HK-2 (cell line): ENCODE data around the gene N4BP3.
"Not testable (repeated sequence)": the region's sequence is repeated elsewhere in the genome, so short reads cannot be mapped to it uniquely, and the experiment has no call there.

Experiments used
- DNase-seq: peaks from one replicate; pipeline ENCODE4 v3.0.0-alpha.2; 2018; ENCODE audit not compliant: unreplicated experiment

N4BP3 gene

DNA sequence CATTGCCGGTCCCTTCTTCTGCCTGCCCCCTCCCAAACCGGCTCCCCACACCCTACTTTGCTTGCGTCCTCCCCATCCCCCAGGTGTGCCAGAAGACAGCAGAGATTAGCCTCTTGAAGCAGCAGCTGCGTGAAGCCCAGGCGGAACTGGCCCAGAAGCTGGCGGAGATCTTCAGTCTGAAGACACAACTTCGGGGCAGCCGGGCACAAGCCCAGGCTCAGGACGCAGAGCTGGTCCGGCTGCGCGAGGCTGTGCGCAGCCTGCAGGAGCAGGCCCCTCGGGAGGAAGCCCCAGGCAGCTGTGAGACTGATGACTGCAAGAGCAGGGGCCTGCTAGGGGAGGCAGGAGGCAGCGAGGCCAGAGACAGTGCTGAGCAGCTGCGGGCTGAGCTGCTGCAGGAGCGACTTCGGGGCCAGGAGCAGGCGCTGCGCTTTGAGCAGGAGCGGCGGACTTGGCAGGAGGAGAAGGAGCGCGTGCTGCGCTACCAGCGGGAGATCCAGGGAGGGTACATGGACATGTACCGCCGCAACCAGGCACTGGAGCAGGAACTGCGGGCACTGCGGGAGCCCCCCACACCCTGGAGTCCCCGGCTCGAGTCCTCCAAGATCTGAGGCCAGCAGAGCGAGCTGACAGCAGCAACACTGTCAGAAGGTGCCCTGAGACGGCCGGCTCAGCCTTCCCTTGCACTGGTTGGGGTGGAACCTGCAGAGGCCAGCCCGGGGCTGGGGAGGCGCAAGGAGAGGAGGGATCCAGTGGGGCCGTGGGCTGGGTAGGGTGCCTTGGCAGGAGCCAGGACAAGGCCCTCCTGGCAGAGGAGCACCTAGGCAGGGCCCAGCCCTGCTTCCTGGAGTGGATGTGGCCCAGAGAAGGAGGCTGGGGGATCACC, 8.3 kb downstream of the N4BP3 start:
- no peak for DNase-seq

GRCh38 chr5:178122346-178122745, 9.0 kb downstream of the N4BP3 start:
- no peak for DNase-seq

DNA sequence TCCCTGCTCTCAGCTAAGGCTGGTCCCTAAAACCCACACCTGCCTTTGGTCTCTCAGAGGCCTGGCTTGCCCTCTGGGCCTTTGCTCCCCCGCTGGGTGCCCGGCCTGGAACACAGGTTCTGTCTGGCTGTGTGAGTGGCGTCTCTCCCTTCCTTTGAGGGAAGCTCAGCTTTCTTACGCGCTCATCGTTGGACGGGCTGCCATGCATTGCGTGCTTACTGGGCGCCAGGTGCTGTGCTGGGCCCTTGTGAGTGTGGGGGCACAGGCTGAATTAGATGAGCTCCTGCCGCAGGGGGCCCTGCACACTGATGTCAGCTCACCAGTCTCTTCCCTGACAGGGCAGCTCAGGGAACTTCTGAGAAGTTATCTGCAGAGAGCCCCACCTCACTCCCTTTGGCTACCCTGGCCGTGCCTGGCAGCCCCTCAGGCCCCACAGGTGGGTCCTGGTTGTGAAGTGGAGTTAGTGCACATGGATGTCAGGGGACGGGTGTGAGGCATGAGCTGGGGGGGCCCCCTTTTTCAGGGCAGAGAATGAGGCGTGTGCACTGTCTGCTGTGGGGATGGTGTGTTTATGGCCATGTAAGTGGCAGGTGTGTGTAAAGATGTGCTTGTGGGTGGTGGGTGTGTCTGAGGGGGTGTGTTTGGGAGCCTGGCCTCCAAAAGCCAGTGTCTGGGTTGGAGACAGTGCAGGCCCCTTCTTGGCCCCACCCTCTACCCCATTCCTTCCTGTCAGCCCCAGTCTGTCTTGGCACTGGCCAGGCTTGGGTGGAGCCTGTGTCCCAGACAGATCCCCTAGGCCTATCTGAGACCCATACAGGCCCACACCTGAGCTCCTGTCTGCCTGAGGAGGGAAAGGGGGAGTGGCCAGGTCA, 10.0 kb downstream of the N4BP3 start:
- DNase-seq, result no peak

DNA sequence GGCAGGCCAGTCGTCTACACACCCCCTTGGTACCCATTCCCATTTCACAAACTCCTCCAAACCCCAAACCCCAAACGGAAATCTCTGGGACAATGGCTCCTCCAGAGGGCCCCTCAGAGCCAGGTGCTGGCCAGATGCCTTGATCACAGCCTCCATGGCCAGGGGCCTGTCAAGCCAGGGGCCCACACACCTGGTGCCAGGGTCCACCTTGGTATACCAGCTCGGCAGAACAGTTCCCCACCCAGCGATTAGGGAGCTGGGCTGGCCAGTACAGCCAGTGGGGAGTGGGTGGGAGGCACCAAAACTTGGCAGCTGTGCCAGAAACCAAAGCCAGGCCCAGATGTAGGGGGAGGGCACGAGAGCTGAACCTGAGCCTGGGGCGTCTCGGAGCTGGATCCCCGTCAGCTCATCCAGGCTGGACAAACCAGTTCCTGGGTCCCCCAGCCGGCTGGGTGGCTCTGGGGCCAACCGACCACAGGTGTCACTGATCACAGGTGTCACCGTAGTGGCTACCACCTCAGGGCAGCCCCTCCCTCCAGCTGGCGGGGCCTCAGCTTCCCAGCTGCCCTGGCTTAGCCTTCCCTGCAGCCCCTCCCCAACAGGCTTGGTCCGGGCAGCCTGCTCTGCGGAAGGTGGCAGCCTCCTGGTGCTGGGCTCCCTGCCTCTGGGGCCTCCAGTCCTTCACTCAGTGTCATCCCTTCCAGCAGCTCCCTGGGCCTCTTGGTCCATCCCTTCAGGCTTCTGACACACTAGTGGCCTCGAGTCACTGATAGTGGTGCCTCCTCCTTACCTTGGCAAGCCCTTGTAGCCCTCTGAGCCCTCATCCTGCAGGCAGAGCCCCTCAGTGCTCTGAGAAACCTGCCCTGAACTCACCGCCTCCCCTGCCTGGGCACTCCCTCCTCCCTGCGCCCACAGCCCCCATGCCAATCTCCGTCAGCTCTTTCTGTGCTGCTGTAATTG, 10.9 kb downstream of the N4BP3 start:
- DNase-seq, result no peak

DNA sequence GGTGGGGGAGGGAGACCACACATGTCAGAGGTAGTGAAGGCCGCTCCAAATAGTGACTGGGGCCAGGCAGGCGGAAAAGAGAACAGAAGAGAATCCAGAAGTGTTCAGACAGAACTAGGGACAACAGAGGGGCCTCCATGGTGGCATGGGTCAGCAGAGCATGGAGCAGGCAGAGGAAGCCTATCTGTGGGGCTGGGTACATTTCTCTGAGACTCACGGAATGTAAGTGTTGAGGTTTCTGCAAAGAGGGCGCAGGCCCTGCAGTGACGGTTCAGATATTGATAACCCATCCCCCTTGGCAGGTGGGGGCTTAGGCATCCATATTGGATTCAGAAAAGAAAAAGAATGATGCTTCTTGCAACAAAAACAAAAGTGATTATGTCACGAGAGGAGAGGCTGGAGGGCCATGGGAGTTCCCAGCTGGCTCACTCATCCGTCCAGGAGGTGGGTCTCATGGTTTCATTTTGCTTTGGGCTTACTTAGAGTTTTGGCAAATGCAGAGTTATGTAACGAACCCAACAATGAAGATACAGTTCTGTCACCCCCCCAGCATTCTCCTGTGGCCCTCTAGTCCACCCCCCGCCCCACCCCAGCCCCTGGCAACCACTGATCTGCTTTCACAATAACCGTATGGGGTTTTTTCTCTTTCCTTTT, 12.0 kb downstream of the N4BP3 start:
- no peak for DNase-seq

- DNase-seq, result no peak
Observed at GRCh38 chr5:178126556-178126955, 13.2 kb downstream of the N4BP3 start.

DNA sequence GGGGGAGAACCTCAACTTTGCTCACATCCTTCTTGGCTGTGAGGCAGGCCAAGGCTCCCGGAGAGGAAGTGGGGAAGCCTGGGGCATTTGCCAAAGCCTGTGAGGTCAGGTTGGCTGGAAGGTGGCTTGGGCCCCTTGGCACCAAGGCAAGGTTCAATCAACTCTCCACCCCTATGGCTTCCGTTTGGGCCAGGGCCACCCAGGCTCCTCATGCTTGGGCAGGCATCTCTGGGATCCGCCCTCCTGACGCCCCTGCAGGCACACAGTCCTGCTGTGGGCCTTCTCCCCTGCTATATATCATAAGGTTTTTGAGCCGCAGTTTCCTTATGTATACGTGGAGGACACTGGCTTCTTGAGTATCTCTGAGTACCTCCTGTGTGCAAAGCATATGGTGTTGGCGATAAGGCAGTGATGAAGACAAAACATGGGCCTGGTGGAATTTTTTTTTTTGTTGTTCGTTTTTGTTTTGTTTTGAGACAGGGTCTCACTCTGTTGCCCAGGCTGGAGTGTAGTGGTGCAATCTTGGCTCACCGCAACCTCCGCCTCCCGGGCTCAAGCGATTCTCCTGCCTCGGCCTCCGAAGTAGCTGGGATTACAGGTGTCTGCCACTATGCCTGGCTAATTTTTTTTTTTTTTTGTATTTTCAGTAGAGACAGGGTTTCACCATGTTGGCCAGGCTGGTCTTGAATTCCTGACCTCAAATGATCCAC, 14.1 kb downstream of the N4BP3 start:
- not testable (repeated sequence) for DNase-seq

DNA sequence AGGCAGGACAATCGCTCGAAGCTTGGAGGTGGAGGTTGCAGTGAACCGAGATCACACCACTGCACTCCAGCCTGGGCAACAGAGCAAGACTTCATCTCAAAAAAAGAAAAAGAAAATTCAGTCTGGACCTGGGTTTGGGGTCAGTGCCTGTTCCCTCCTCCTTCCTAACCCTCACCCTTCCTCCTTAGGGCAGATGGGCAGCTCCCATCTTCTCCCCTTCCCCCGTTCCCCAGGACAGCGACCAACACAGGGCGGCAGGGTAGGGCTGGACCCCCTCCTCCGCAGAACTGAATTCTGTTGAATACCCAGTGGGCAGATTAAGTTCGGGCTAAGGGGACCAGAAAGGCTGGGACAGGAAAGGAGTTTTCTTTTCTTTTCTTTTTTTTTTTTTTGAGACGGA, 16.0 kb downstream of the N4BP3 start:
- no peak for DNase-seq

DNA sequence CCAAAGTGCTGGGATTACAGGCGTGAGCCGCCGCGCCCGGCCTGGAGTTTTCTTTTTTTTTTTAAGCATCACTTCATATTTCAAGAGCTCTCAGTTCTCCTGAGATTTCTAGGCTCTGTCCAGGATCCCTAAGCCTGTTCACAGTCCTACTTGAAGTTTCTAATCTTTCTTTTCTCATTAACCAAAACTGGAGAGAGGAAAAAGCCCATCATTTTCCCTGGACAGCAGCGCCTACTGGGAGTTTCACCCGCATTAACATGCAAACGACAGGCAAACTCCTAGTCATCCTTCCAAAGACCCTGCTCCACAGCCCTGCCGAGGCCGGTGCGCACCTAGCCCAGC, 16.9 kb downstream of the N4BP3 start:
- DNase-seq, result not testable (repeated sequence)

GRCh38 chr5:178130576-178131445, 17.5 kb downstream of the N4BP3 start, which contains the start of gene RMND5B:
RMND5B (plus strand) TSS chr5:178131014; CDS start chr5:178138120, 7,106 bp downstream.
- DNase-seq, result peak; percentile 79

- no peak for DNase-seq
Observed at GRCh38 chr5:178131446-178131996, 18.2 kb downstream of the N4BP3 start.

GRCh38 chr5:178136990-178137389, 23.7 kb downstream of the N4BP3 start:
- no peak for DNase-seq

- no peak for DNase-seq
Observed at GRCh38 chr5:178137991-178138390, 24.7 kb downstream of the N4BP3 start.

DNA sequence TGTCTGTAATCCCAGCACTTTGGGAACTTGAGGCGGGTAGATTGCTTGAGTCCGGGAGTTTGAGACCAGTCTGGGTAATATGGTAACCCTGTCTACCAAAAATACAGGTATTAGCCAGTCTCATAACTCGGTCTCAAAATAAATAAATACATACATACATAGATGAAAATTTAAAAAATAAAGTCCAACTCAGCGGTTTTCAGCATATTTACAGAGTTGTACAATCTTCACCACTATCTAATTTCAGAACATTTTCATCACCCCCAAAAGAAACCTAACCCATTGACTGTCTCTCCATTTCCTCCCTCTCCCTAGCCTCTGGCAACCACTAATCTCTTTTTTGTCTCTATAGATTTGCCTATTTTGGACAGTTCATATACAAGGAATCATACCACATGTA, 28.2 kb downstream of the N4BP3 start:
- no peak for DNase-seq

DNA sequence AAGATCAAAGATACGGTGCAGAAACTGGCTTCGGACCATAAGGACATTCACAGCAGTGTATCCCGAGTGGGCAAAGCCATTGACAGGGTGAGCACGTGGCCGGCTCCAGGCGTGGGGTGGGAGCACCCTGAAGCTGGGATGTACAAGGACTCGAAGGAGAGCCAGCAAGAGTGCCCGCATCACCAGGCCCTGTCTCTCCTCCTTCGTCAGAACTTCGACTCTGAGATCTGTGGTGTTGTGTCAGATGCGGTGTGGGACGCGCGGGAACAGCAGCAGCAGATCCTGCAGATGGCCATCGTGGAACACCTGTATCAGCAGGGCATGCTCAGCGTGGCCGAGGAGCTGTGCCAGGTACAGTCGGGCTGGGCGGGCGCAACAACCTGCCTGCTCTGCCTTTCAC, 29.3 kb downstream of the N4BP3 start:
- DNase-seq, result no peak

DNA sequence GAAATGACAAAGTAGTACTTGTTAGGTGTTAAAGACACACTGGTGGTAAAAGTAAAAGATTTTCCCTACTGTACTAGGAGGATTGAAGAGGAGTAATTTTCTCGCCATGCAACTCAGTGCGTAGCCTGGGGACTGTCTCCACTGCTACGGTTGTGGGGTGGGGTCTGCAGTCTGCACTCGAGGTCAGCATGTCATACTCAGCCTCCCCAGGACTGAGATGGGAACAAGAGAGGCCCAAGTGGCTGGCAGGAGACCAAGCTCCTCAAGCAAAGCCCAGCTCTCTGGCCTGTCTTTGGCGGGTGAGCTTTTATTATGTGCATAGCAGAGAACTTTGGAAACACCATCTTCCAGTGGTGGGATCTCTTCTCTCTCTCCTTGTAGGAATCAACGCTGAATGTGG, 29.9 kb downstream of the N4BP3 start:
- no peak for DNase-seq

DNA sequence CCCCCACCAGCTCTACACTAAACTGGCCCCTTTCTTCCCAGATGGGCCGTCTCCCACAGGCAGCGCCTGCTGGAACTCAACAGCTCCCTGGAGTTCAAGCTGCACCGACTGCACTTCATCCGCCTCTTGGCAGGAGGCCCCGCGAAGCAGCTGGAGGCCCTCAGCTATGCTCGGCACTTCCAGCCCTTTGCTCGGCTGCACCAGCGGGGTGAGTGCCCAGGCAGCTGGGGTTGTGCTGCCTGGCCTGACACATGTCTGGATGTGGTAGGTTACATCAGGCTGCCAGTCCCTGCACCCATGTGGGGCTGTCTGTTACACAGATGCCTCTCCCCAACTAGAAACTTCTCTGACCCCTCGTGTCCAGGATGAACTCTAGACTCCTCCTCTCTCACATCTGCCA, 30.6 kb downstream of the N4BP3 start:
- DNase-seq, result no peak

GRCh38 chr5:178145965-178146820, 32.9 kb downstream of the N4BP3 start:
- DNase-seq, result peak; percentile 53
